GM04503 (cell line): Measurements from ENCODE around the gene AMFR.

Source experiments
- DNase-seq: peaks from one replicate; pipeline ENCODE4 v3.0.0-alpha.2; 2012; ENCODE audit warnings: low read depth

AMFR gene

GRCh38 chr16:56425439-56425832 lies at the start of gene AMFR:
Gene AMFR (minus strand): TSS chr16:56425545. CDS start chr16:56425327, 218 bp downstream.
- DNase-seq: peak; percentile 22

GRCh38 chr16:56470666-56471065 lies 45.3 kb upstream of the AMFR start:
- DNase-seq: no peak

- DNase-seq: no peak
These were observed 44.9 kb upstream of the AMFR start for GRCh38 chr16:56470232-56470631.

GRCh38 chr16:56469748-56470147 lies 44.4 kb upstream of the AMFR start:
- no peak for DNase-seq

- no peak for DNase-seq
These were observed 43.5 kb upstream of the AMFR start for GRCh38 chr16:56468800-56469199.

- DNase-seq: no peak
These were observed 41.0 kb upstream of the AMFR start for GRCh38 chr16:56466344-56466743.

- DNase-seq: no peak
These were observed 37.8 kb upstream of the AMFR start for GRCh38 chr16:56463153-56463552.

- DNase-seq: no peak
These were observed 36.9 kb upstream of the AMFR start for GRCh38 chr16:56462064-56462796.

GRCh38 chr16:56460101-56460500 lies 34.8 kb upstream of the AMFR start:
- DNase-seq: no peak

GRCh38 chr16:56457927-56458470 lies 32.7 kb upstream of the AMFR start:
- DNase-seq: no peak

GRCh38 chr16:56451753-56452689 lies 26.7 kb upstream of the AMFR start:
- DNase-seq: peak; percentile 32

- peak; percentile 96 for DNase-seq
These were observed 25.8 kb upstream of the AMFR start, which contains the start of the genes NUDT21 and OGFOD1 for GRCh38 chr16:56450986-56451752. Gene NUDT21 (minus strand): TSS chr16:56451332. CDS start chr16:56451202, 130 bp downstream. Gene OGFOD1 (plus strand): TSS chr16:56451554. CDS start chr16:56451613, 59 bp downstream.

GRCh38 chr16:56450275-56450985 lies 25.1 kb upstream of the AMFR start:
- peak; percentile 1 for DNase-seq

- no peak for DNase-seq
These were observed 22.7 kb upstream of the AMFR start for GRCh38 chr16:56448005-56448404.

GRCh38 chr16:56447286-56447685 lies 21.9 kb upstream of the AMFR start:
- no peak for DNase-seq

GRCh38 chr16:56438038-56438437 lies 12.7 kb upstream of the AMFR start:
- DNase-seq: no peak

- no peak for DNase-seq
These were observed 10.9 kb upstream of the AMFR start for GRCh38 chr16:56436258-56436657.

GRCh38 chr16:56428091-56428490 lies 2.7 kb upstream of the AMFR start:
- no peak for DNase-seq

- no peak for DNase-seq
These were observed 1.2 kb upstream of the AMFR start for GRCh38 chr16:56426585-56426984.

- DNase-seq: no peak
These were observed 430 bp downstream of the AMFR start for GRCh38 chr16:56424791-56425438.

- DNase-seq: no peak
These were observed 961 bp downstream of the AMFR start for GRCh38 chr16:56424404-56424764.
